GM20000 (cell line): Measurements from ENCODE around the gene PRTFDC1.
"Not testable (repeated sequence)": the region's sequence is repeated elsewhere in the genome, so short reads cannot be mapped to it uniquely, and the experiment has no call there.

Source experiments
- DNase-seq: peaks from one replicate; pipeline ENCODE4 v3.0.0; 2012; ENCODE audit warnings: low spot score
- TF ChIP-seq, protein P1 (sequence below): IDR thresholded peaks from 2 replicates; pipeline ENCODE4 v1.5.1; 2012; ENCODE audit warnings: mild to moderate bottlenecking, control low read depth; ENCODE audit errors: extremely low read depth, missing control alignments

PRTFDC1 gene

DNA sequence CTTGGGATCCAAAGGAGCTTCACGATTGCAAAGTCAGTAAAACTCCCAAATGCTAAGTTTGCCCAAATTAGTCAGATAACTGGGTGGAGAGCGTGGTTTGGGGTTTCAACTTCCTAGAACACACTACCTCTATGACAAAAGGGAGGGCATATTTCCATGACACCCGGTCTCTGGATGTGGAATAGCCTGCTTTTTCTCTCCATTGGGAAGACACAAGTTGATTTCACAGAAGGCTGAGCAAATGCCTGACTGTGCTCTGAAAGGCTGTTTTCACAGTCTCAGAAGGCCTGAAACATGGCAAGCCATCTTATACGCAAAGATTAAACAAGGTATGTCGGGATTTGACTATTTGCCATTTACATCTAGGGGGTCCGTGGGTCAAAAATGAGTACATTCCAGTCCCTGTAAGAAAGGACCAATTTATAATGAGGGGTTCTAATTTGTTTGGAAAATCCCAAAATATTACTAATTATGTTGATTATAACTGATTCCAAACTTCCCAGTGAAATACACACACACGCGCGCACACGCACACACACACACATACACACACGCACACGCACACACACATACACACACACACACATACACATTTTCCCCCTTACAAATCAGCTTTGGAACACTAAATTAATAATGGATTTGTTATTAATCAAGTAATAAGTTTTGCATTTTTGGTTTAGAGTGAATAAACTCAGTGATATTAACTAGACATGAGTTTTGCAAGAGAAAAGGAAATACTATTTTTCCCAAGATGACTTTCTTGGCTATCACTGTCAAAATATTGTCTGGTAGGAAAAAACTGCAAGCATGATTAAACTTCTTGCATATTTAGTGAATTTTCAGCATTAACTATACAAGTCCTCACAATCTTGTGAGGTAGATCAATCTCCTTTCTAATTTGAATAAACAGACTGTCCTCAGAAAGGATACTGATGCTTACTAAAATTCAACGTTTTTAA lies 105.0 kb downstream of the PRTFDC1 start:
- TF ChIP-seq, protein P1, sequence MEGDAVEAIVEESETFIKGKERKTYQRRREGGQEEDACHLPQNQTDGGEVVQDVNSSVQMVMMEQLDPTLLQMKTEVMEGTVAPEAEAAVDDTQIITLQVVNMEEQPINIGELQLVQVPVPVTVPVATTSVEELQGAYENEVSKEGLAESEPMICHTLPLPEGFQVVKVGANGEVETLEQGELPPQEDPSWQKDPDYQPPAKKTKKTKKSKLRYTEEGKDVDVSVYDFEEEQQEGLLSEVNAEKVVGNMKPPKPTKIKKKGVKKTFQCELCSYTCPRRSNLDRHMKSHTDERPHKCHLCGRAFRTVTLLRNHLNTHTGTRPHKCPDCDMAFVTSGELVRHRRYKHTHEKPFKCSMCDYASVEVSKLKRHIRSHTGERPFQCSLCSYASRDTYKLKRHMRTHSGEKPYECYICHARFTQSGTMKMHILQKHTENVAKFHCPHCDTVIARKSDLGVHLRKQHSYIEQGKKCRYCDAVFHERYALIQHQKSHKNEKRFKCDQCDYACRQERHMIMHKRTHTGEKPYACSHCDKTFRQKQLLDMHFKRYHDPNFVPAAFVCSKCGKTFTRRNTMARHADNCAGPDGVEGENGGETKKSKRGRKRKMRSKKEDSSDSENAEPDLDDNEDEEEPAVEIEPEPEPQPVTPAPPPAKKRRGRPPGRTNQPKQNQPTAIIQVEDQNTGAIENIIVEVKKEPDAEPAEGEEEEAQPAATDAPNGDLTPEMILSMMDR, result no peak

DNA sequence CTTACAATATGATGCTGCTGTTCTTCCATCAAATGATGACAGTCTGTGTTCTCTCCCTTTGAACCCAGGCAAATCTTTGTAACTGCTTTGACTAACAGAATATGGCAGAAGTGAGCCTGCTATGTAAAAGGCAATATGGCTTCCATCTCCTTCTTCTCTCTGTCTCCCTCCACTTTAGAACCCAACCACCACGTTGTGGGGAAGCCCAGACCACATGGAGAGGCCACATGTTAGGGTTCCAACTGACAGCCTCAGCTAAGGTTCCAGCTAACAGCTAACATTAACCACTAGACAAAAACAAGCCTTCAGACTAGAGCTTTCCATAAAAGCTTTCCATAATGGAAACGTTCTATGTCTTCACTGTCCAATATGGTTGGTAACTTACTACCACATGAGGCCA lies 107.7 kb downstream of the PRTFDC1 start:
- DNase-seq, result no peak
- TF ChIP-seq, protein P1, result no peak

More for the DNA sequence above, 105.0 kb downstream of the PRTFDC1 start:
- DNase-seq, result no peak

DNA sequence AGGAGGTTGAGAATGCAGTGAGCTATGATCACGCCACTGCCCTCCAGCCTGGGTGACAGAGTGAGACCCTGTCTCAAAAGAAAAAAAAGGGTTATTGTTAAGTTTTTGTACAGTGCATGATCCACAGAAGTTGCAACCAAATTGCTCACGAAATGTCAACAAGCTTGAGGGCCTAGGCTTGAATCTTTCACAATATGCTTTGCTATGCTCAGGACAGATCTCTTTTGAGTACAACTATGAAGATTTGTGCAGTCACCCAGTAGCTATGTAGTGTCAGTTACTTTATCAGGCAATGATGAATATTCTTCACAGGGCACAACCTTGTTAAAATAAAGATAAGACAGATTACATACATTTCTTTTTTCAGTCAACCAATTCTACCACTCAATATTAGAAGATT lies 109.2 kb downstream of the PRTFDC1 start:
- DNase-seq, result no peak
- TF ChIP-seq, protein P1, result no peak

DNA sequence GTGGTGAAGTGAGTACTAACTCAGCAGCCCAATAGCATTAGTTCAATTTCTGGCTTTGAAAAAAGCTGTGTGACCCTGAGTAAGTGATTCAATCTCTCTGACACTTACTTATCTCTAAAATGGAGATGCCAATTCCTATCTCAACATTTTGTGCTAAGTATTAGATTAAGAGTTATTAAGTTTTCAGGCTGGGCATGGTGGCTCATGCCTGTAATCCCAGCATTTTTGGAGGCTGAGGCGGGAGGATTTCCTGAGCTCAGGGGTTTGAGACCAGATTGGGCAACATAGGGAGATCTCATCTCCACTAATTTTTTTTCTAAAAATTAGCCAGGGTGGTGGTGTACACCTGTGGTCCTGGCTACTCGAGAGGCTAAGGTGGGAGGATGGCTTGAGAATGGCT lies 109.5 kb downstream of the PRTFDC1 start:
- TF ChIP-seq, protein P1, result no peak
- DNase-seq, result no peak

DNA sequence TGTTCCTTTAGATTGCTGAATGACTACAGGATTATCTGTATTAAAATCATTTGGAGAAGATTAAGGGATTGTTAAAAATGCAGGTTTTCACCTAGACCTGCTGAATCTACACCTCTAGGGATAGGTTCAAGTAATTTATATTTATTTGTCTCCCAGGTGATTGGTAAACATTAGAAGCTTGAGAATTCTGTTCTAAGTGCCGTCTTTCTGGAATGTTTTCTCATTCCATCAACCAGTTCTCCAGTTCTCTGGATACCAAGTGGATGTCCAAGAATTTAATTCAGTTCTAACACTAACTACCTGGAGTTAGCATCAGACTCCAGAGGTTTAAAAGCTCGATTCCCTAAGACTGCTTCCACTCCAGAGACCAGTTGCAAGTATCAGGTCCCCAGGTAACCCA lies 110.9 kb downstream of the PRTFDC1 start:
- no peak for DNase-seq
- TF ChIP-seq, protein P1, result no peak

DNA sequence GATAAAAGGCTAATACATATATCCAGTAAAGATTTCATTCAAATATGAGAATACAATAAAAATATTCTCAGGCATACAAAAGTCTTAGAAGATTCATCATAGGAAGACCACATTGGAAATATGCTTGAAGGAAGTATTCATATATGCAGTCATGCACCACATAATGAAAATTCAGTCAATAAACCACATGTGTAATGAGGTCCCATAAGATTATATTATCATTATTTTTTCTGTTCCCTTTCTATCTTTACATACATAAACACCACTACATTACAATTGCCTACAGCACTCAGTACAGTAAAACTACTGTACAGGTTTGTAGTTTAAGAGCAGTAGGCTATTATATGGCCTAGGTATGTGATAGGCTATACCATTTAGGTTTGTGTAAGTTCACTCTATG lies 111.6 kb downstream of the PRTFDC1 start:
- TF ChIP-seq, protein P1, result no peak
- no peak for DNase-seq

DNA sequence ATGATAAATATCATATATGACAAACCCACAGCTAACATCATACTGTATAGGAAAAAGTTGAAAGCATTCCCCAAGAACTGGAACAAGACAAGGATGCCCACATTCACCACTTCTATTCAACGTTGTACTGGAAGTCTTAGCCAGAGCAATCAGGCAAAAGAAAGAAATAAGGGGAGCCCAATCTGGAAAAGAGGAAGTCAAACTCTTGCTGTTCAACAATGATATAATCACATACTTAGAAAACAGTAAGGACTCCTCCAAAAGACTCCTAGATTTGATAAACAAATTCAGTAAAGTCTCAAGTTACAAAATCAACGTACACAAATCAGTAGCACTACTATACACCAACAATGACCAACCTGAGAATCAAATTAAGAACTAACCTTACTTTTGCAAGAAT lies 114.6 kb downstream of the PRTFDC1 start:
- not testable (repeated sequence) for DNase-seq

DNA sequence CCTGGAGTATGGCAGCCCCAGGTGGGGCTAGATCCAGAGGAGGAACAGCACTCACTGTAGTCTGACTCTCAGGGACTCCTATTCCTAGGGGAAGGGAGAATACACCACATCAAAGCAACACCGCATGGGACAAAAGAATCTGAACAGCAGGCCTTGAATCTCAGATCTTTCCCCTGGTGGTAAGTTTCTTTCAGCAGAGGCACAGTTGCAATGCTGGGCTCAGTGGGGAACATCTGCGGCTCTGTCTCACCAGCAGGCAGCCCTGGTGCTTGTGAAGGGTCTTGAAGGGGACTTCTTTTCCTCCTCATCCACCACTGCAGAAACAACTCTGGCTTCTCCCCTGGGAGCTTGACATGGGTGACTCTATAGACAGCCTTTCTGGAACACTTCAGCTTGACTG lies 117.5 kb downstream of the PRTFDC1 start:
- DNase-seq, result no peak
- TF ChIP-seq, protein P1, result no peak
